K562 (cell line): ENCODE data around the gene RNU6-9. TPM values are rescaled to one million over a fixed set of nuclear protein-coding genes. Genes with fewer than 3 reads are reported as not detected.

Source experiments
- ATAC-seq: fragments of 200-7000 bp; cut with Tn5 transposase; 3 replicates; pipeline ENCODE4 v1.9.1; 2020; ENCODE audit warnings: moderate library complexity
- BruUV-seq: library from RNA; stranded (reverse); fragments of 400-500 nt; replicated peaks from 2 replicates; lab custom pipeline; 2021; lab: Mats Ljungman, UMichigan
- CTCF ChIA-PET: fragments of 300-600 bp; formaldehyde crosslinking; extraction: SDS; loops from one replicate; lab custom pipeline; 2021; ENCODE audit warnings: low intra/inter-chr PET ratio; lab: Yijun Ruan, JAX
- POLR2A ChIA-PET: fragments of 300-600, 350-650 bp; sonication (Branson Sonifier 250); formaldehyde crosslinking; extraction: SDS; loops from one replicate; lab custom pipeline; 2021; ENCODE audit warnings: antibody characterized with exemption, inconsistent platforms; lab: Yijun Ruan, JAX
- DNase-seq, 4 experiments: peaks; one replicate each; pipeline versions ENCODE4 v3.0.0 to v3.0.0-alpha.2; 2011 to 2018; ENCODE audit warnings: low spot score in 3 of 4, mixed read lengths in 3 of 4; ENCODE audit errors: extremely low read depth in 1 of 4
- FAIRE-seq: peaks from 2 replicates; lab custom pipeline; 2011; peaks lifted over from hg19 to GRCh38; lab: Jason Lieb, UNC
- H2AFZ ChIP-seq: 2 replicates; pipeline ENCODE4 v1.6.0; 2011; ENCODE audit warnings: low read depth, low read length, control low read depth, inconsistent platforms
- H3K27ac ChIP-seq: fragments of 200-600 bp; 3 replicates; pipeline ENCODE4 v1.8.0; 2011; ENCODE audit warnings: low read depth, mild to moderate bottlenecking, control low read depth, inconsistent platforms, low read length, moderate library complexity, mixed read lengths; ENCODE audit errors: extremely low read depth
- H3K27me3 ChIP-seq, 2 experiments: fragments of 300-600 bp in 1 of 2; 2 replicates in 1 of 2; 3 replicates in 1 of 2; pipeline versions ENCODE4 v1.6.0 to v1.8.0; 2011; ENCODE audit warnings: inconsistent platforms in 2 of 2, low read length in 2 of 2, mild to moderate bottlenecking in 1 of 2, mixed read lengths in 1 of 2, moderate library complexity in 1 of 2; ENCODE audit not compliant: control insufficient read depth in 2 of 2, insufficient read depth in 2 of 2
- H3K36me3 ChIP-seq: fragments of 300-600 bp; 3 replicates; pipeline ENCODE4 v1.8.0; 2011; ENCODE audit warnings: mild to moderate bottlenecking, low read length, inconsistent platforms; ENCODE audit not compliant: control insufficient read depth, insufficient read depth
- H3K4me1 ChIP-seq, 2 experiments: fragments of 200-600 bp in 1 of 2; replicated peaks in 1 of 2; 2 replicates in 1 of 2; 3 replicates in 1 of 2; pipeline versions ENCODE4 v1.5.1 to v1.8.0; 2011; ENCODE audit warnings: inconsistent platforms in 2 of 2, low read length in 2 of 2, mild to moderate bottlenecking in 1 of 2, mixed read lengths in 1 of 2, moderate library complexity in 1 of 2; ENCODE audit not compliant: control insufficient read depth in 2 of 2, insufficient read depth in 2 of 2
- H3K4me2 ChIP-seq: 2 replicates; pipeline ENCODE4 v1.6.1; 2011; ENCODE audit warnings: low read length, control low read depth, inconsistent platforms, mixed read lengths; ENCODE audit not compliant: insufficient read depth
- H3K4me3 ChIP-seq: fragments of 200-600 bp; sonication (generic), shearing (Covaris generic); 2 replicates; pipeline ENCODE4 v1.5.1; 2016; ENCODE audit warnings: control low read depth, inconsistent platforms
- H3K79me2 ChIP-seq: fragments of 200-600 bp; 3 replicates; pipeline ENCODE4 v1.8.0; 2011; ENCODE audit warnings: low read length, inconsistent platforms; ENCODE audit not compliant: control insufficient read depth, insufficient read depth
- H3K9ac ChIP-seq, 2 experiments: 2 replicates each; pipeline versions ENCODE4 v1.6.0 to v1.6.1; 2011; ENCODE audit warnings: low read depth in 2 of 2, low read length in 2 of 2, control low read depth in 1 of 2, inconsistent platforms in 1 of 2, mild to moderate bottlenecking in 1 of 2, mixed read lengths in 1 of 2; ENCODE audit not compliant: insufficient read depth in 1 of 2
- H3K9me1 ChIP-seq: one replicate; pipeline ENCODE4 v1.6.0; 2011; ENCODE audit warnings: inconsistent platforms, mild to moderate bottlenecking, low read length, moderate library complexity; ENCODE audit not compliant: control insufficient read depth, insufficient read depth
- H3K9me3 ChIP-seq: replicated peaks from 2 replicates; pipeline ENCODE4 v1.5.1; 2011; ENCODE audit warnings: low read depth, low read length, inconsistent platforms; ENCODE audit not compliant: control insufficient read depth, insufficient read depth
- H4K20me1 ChIP-seq: replicated peaks from 2 replicates; pipeline ENCODE4 v1.6.1; 2011; ENCODE audit warnings: low read length, inconsistent platforms, mixed read lengths; ENCODE audit not compliant: control insufficient read depth, insufficient read depth
- CCNT2 ChIP-seq: IDR thresholded peaks from 2 replicates; pipeline ENCODE4 v1.6.1; 2011; ENCODE audit warnings: borderline replicate concordance, low read depth, mild to moderate bottlenecking, moderate library complexity, mixed read lengths, low read length; ENCODE audit not compliant: insufficient read length; ENCODE audit errors: extremely low read depth
- E2F3 ChIP-seq: fragments of 250-450 bp; sonication (Bioruptor Pico); IDR thresholded peaks from 2 replicates; pipeline ENCODE4 v1.4.0; 2020; ENCODE audit warnings: mild to moderate bottlenecking
- EP400 ChIP-seq: fragments of 450-650 bp; IDR thresholded peaks from 2 replicates; pipeline ENCODE4 v1.6.1; 2017; ENCODE audit warnings: antibody characterized with exemption, mild to moderate bottlenecking, moderate library complexity
- ERF ChIP-seq: fragments of 450-650 bp; formaldehyde crosslinking; IDR thresholded peaks from 2 replicates; pipeline ENCODE4 v1.4.0; 2020; ENCODE audit warnings: mild to moderate bottlenecking, mixed read lengths
- FIP1L1 ChIP-seq: fragments of 200-400 bp; formaldehyde crosslinking; IDR thresholded peaks from 2 replicates; pipeline ENCODE4 v1.6.1; 2018; ENCODE audit warnings: mild to moderate bottlenecking, low read depth, low read length; ENCODE audit not compliant: poor library complexity, severe bottlenecking
- FOXA3 ChIP-seq, 2 experiments: fragments of 450-650 bp in 1 of 2; sonication (generic) in 1 of 2; formaldehyde crosslinking; IDR thresholded peaks in 1 of 2; conservative IDR thresholded peaks in 1 of 2; 2 replicates each; pipeline versions ENCODE4 v1.4.0 to v1.8.0; 2020 to 2022; ENCODE audit warnings: mild to moderate bottlenecking in 2 of 2, missing genetic modification reagents in 1 of 2
- KDM1A ChIP-seq, 2 experiments: fragments of 450-650 bp; IDR thresholded peaks; 2 replicates each; pipeline ENCODE4 v1.6.1; 2016; ENCODE audit warnings: mild to moderate bottlenecking in 2 of 2
- MCM2 ChIP-seq: fragments of 450-650 bp; IDR thresholded peaks from 2 replicates; pipeline ENCODE4 v1.6.1; 2017; ENCODE audit warnings: low read depth, mild to moderate bottlenecking
- PCBP1 ChIP-seq: fragments of 200-400 bp; formaldehyde crosslinking; IDR thresholded peaks from 2 replicates; pipeline ENCODE4 v1.6.1; 2018; ENCODE audit warnings: mild to moderate bottlenecking, low read depth, low read length; ENCODE audit not compliant: poor library complexity, severe bottlenecking
- POU5F1 ChIP-seq: fragments of 150-350 bp; IDR thresholded peaks from 2 replicates; pipeline ENCODE4 v1.6.1; 2014; ENCODE audit warnings: borderline replicate concordance, low read length, low read depth, mild to moderate bottlenecking; ENCODE audit not compliant: partially characterized antibody
- RBFOX2 ChIP-seq: fragments of 200-400 bp; formaldehyde crosslinking; IDR thresholded peaks from 2 replicates; pipeline ENCODE4 v1.6.1; 2017; ENCODE audit warnings: low read depth, mild to moderate bottlenecking, low read length, moderate library complexity
- ZHX1 ChIP-seq: fragments of 150-350 bp; conservative IDR thresholded peaks from 2 replicates; pipeline ENCODE4 v1.6.1; 2014; ENCODE audit warnings: low read length
- ZNF41 ChIP-seq: fragments of 250-450 bp; sonication (Bioruptor Pico); conservative IDR thresholded peaks from 2 replicates; pipeline ENCODE4 v1.4.0; 2020; ENCODE audit warnings: mild to moderate bottlenecking
- WGBS: fragments of 100-300 bp; shearing (Covaris generic); methylation state at CpG from one replicate; pipeline ENCODE4 v1.1.6; 2016; ENCODE audit warnings: low coverage, mixed read lengths; ENCODE audit not compliant: insufficient coverage; ENCODE audit errors: missing lambda C conversion rate; 5-methylcytosine and 5-hydroxymethylcytosine counted together
- in situ Hi-C: fragments of 300-500 bp; cut with MboI; formaldehyde crosslinking; loops from 4 replicates; pipeline ENCODE4 v1.15.0; 2018; ENCODE audit warnings: inconsistent platforms, mixed read lengths
- intact Hi-C: fragments of 100-400 bp; cut with micrococcal nuclease; formaldehyde crosslinking; loops from 2 replicates; pipeline ENCODE4 v1.14.2; 2022
- polyA plus RNA-seq, 8 experiments: library from polyadenylated mRNA; depleted of rRNA in 4 of 8; stranded (reverse) in 5 of 8; unstranded in 3 of 8; fragments of >200 nt; fragmentation: Nextera tagmentation in 2 of 8; fragmentation: Illumina TruSeq in 1 of 8; extraction: Ambion mirVana in 2 of 8; extraction: Trizol in 1 of 8; gene quantifications; 2 replicates each; pipeline versions ENCODE4 v1.2.1 to v1.2.3, GENCODE V29; 2011 to 2014; ENCODE audit warnings: inconsistent platforms in 1 of 8, missing spikeins in 1 of 8
- total RNA-seq, 7 experiments: library from RNA; depleted of rRNA in 6 of 7; stranded (reverse); fragments of >200 nt in 6 of 7; fragmentation: Illumina TruSeq in 2 of 7; extraction: Trizol in 2 of 7; gene quantifications; 2 replicates each; pipeline versions ENCODE4 v1.2.1 to v1.2.3, GENCODE V29; 2011 to 2021; ENCODE audit warnings: low replicate concordance in 1 of 7
- TF ChIP-seq, protein P1 (sequence below): fragments of 450-650 bp; conservative IDR thresholded peaks from 2 replicates; pipeline ENCODE4 v1.6.1; 2016; ENCODE audit warnings: missing genetic modification characterization, low read depth, mild to moderate bottlenecking, missing compliant biosample characterization, moderate library complexity
- TF ChIP-seq, protein P2 (sequence below): sonication (generic); formaldehyde crosslinking; IDR thresholded peaks from 2 replicates; pipeline ENCODE4 v1.8.1; 2023; ENCODE audit warnings: mild to moderate bottlenecking, missing genetic modification reagents

Gene RNU6-9
- total and polyA plus RNA-seq, 9 of the 15 experiments (the other 6 are each of a cell fraction or from before 2014, with no cell fraction given) = not detected

DNA sequence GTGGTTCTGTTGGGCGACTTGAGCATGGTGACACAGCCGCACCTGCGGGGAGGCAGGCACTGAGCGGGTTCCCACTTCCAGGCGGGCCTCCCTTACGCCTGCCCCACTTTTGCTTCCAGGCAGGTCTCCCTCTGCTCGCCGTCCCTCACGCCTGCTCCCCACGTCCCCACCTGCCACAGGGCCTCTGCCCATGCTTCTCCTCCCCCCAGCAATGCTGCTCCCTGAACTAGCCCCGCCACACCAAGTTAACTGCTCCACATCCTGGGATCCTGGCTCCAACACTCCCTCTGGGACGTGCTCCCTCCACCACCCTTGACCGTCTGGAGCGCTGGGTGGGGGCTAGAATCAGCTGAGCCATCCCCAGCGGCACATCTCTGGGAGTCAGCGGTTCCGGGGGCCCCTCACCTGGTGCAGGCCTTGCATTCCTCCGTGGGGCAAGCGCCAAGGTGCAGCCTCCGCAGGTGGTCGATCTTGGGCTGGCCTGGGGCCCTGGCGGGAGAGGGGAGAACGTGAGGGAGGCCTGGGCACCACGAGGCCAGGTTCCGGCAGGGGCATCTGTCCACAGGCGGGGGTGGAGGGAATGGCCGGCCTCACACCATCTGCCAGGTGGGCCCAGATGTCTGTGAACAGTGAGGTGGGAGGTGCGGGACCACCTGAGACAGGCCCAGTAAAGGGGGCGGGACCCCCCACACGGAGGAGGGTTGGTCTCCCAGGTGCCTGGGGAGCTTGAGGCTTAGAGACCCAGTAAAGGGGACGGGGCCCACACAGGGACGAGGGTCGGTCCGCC, 24.6 kb upstream of the RNU6-9 start:
- H3K27me3 ChIP-seq = no peaks in the 10 kb centered on the region
- H4K20me1 ChIP-seq = no peaks in the 10 kb centered on the region; the same call in 1 of the 2 replicates
- in situ Hi-C loops (no loop called here), intact Hi-C loops (no loop called here)
- peaks cover 21 to 76% of the 10 kb centered on the region in 2 experiments for H3K4me1 ChIP-seq
- ChIA-PET POLR2A (no interaction called here), CTCF (no interaction called here)
- H3K4me2 ChIP-seq = no peak overlapping the region
- WGBS = 93% methylated on average over 22 of the region's 34 CpGs
- BruUV-seq = no TSS peak
- H3K9ac ChIP-seq = peak overlapping the region in 1 of 2 experiments; percentile 64; a peak in 2 of 4 replicates
- H3K36me3 ChIP-seq = peaks cover 71% of the 10 kb centered on the region; the same call in 2 of the 3 replicates
- ATAC-seq (no peak), FAIRE-seq (no peak), DNase-seq (no peak)
- no peaks in the 10 kb centered on the region for H3K9me1 ChIP-seq
- no peak overlapping the region for H3K4me3 ChIP-seq
- peaks cover 4% of the 10 kb centered on the region; the same call in 2 of the 3 replicates for H3K79me2 ChIP-seq
- no peak overlapping the region for H2AFZ ChIP-seq
- H3K27ac ChIP-seq = peak overlapping the region; percentile 40; the same call in 1 of the 3 replicates
- H3K9me3 ChIP-seq = no peaks in the 10 kb centered on the region
- TF ChIP-seq RBFOX2 (peak; percentile 68), FIP1L1 (peak; percentile 24), MCM2 (no peak), ZNF41 (no peak), PCBP1 (peak; percentile 41), ERF (peak; percentile 51; the same call in 1 of the 2 replicates), EP400 (no peak), KDM1A (IDR thresholded peaks at IDR 0.05) (no peak), E2F3 (CRISPR knock-in tag) (0 out of 2 replicates have a peak, but pooled peaks have one; percentile 27), CCNT2 (peak; percentile 19), POU5F1 (no peak), ZHX1 (no peak), FOXA3 (CRISPR knock-in tag; conservative IDR thresholded peaks at IDR 0.05 in 1 of 2, IDR thresholded peaks at IDR 0.05 in 1 of 2) (0 out of 4 replicates have a peak, but pooled peaks of 1 of the 2 experiments have one; percentile 20)
- TF ChIP-seq, protein P1, sequence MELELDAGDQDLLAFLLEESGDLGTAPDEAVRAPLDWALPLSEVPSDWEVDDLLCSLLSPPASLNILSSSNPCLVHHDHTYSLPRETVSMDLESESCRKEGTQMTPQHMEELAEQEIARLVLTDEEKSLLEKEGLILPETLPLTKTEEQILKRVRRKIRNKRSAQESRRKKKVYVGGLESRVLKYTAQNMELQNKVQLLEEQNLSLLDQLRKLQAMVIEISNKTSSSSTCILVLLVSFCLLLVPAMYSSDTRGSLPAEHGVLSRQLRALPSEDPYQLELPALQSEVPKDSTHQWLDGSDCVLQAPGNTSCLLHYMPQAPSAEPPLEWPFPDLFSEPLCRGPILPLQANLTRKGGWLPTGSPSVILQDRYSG (tag) = no peak
- TF ChIP-seq, protein P2, sequence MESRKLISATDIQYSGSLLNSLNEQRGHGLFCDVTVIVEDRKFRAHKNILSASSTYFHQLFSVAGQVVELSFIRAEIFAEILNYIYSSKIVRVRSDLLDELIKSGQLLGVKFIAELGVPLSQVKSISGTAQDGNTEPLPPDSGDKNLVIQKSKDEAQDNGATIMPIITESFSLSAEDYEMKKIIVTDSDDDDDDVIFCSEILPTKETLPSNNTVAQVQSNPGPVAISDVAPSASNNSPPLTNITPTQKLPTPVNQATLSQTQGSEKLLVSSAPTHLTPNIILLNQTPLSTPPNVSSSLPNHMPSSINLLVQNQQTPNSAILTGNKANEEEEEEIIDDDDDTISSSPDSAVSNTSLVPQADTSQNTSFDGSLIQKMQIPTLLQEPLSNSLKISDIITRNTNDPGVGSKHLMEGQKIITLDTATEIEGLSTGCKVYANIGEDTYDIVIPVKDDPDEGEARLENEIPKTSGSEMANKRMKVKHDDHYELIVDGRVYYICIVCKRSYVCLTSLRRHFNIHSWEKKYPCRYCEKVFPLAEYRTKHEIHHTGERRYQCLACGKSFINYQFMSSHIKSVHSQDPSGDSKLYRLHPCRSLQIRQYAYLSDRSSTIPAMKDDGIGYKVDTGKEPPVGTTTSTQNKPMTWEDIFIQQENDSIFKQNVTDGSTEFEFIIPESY = peak; percentile 64
